Measurements from ENCODE around the gene SMYD3.

DNA sequence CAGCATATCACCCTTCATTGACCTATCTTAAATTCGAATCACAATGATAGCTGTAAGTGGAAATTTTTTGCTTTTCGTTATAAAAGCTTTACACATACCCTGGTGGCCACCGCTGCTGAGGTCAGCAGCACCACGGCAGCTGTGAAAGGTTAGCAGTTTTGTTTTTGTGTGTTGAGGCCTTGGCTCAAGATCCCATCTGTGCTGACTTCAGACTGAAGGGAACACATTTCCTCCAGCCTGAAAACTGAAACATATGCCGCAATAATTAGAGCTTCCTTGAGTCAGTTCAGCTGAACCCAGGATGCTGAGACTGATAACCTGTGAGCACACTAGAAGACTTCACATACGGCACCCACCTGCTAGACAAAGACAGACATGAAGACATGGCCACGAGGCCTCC lies 103.0 kb downstream of the SMYD3 start:
- TF ChIP-seq HDGF (IDR thresholded peaks at IDR 0.05; ENCODE audit: borderline replicate concordance) = no peak
- no peak for TF ChIP-seq ZNF384 (IDR thresholded peaks at IDR 0.05)
- TF ChIP-seq FOXM1 (IDR thresholded peaks at IDR 0.05; ENCODE audit: borderline replicate concordance) = no peak
- TF ChIP-seq PKNOX1 (IDR thresholded peaks at IDR 0.05) = no peak
- no peak for TF ChIP-seq ELF4 (IDR thresholded peaks at IDR 0.05)
- TF ChIP-seq BHLHE40 (IDR thresholded peaks at IDR 0.05; ENCODE audit: borderline replicate concordance) = no peak

All from HEK293T (cell line).